GM10266 (cell line): ENCODE data around the gene MOB1B.
A peak's percentile ranks its signal among the peaks of the same experiment; 100 is the strongest.

Source experiments
- DNase-seq: peaks from one replicate; pipeline ENCODE4 v3.0.0; 2012; ENCODE audit errors: extremely low spot score
- CTCF ChIP-seq: IDR thresholded peaks from 2 replicates; pipeline ENCODE4 v1.5.1; 2012; ENCODE audit warnings: mild to moderate bottlenecking, low read depth; ENCODE audit not compliant: control insufficient read depth, insufficient read depth; ENCODE audit errors: missing control alignments

Gene MOB1B

DNA sequence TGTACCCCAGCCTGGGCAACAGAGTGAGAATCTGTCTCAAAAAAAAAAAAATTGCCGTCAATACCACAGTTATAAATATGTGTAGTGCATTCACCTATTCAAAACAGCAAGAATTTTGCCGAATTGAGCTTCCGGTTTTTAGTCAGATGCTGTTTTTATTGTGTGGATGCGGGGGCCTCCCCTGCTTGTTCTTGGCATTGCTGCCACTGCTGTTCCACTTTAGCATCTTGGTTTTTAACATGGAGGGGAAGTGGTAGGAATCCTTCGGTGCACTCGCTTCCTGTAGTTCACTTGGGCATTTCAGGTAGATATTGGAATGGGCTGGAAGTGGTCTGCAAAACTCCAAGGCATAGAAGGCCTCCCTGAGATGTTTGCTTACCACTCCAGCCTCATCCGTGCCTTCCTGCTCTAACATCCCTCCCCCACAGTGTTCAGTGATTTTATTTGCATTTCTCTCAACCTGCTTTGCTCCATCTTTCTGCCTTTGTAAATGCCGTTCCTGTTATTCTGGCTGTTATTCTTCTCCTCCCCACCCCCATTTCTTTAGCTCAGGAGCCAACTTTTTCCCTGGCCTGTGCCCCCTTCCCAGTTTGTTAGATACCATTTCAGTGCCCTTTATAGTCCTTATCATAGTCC lies 25.5 kb downstream of the MOB1B start:
- TF ChIP-seq CTCF: peak; percentile 23
- DNase-seq: no peak

DNA sequence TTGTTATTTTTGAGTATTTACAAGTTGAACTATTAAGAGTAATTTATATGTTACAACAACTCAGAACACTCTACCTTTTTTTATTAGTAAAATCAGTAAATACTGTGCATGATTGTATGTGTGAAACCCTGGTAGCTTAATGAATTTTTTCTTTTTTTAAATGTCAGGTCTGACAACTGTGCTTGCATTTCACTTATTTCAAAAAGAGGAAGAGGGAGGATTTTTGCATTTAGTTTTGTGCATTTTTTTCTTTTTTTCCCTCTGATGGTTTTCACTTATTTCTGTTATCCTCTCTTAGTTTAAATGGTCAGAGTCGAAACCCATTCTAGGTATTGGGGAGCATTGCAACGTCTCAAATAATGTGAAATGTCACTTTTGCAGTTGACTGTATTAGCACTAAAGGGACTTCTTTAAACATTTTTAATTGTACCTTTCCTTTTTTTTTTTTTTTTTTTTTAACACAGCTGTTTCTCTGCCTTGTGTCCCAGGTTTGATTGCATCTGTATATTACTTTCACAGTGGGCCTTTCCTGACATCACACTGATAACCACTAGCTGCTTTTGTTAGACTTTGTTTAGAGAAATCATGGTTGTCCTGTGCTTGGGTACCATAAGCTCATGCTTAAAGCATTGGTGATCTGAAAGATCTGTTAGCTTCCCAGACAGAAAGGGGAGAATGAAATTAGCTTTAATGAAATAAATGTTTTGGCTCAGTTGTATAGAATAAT lies 28.5 kb downstream of the MOB1B start:
- no peak for TF ChIP-seq CTCF
- no peak for DNase-seq

DNA sequence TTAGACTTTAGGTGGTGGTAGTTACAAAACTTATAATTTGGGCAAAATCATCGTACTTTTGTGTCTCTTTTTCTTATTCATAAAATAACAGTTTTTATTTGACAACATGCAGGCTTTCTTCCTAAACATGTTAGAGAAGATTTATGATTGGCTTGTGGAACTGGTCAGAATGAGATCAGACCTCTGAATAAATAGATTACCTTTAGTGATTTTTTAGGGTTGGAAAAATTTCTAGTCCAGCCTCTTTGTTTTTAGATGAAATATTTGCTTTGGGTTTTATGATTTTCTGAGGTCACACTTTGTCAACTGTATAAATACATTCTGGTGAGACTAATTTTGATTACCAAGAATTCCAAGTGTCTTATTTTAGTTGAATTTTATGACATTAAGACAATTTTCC lies 29.2 kb downstream of the MOB1B start:
- no peak for TF ChIP-seq CTCF
- DNase-seq: no peak

GRCh38 chr4:70932984-70933383 lies 30.8 kb downstream of the MOB1B start:
- DNase-seq: no peak
- no peak for TF ChIP-seq CTCF

DNA sequence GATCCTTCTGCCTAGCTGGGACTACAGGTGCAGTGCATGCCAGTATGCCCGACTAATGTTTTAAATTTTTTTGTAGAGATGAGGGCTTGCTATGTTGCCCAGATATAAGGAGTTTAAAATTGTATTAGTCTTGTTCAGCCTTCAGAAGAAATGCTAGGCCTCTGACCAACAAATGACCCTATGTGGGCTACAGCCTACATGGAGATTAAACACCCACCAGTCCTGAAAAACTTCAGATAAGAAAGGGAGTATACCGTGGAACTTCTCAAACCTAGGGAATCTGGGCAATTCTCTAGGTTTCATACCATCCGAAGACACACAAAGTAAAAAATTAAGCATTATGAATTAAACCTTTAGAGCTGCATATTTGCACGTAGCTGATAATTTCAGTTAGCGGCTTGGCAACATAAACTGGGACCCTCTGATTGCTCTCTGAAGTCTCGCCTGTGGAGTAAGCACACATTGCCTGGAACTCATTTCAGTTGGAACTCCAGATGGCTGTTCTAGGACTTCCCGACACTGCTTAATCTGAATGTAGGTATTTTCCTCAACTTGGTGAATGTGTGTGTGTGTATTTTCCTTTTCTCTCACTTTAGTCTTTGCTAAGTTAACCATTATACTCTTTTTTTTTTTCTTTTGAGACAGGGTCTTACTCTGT lies 33.0 kb downstream of the MOB1B start:
- no peak for DNase-seq
- TF ChIP-seq CTCF: no peak

DNA sequence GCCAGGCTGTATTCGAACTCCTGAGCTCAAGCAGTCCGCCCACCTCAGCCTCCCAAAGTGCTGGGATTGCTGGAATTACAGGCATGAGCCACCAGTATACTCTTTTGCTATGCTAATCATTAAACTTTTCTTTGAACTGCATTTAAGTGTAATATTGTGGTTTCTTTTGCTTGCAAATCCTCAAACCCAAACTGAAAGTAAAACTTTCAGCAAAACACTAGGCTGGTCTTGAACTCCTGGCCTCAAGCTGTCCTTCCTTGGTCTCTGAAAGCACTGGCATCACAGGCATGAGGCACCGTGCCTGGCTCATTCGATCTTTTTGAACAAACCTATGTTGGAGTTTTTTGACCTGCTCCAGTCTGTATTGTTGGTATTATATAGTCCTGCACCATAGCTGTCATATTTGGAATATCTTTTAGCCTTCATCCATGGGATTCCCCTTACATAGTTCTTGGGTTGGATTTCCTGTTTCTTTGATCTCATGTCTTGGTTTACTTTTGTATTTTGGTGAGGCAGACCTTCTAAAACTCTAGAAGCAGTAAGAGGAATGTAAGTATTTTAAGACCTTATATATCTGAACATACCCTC lies 34.1 kb downstream of the MOB1B start:
- TF ChIP-seq CTCF: no peak
- DNase-seq: no peak

DNA sequence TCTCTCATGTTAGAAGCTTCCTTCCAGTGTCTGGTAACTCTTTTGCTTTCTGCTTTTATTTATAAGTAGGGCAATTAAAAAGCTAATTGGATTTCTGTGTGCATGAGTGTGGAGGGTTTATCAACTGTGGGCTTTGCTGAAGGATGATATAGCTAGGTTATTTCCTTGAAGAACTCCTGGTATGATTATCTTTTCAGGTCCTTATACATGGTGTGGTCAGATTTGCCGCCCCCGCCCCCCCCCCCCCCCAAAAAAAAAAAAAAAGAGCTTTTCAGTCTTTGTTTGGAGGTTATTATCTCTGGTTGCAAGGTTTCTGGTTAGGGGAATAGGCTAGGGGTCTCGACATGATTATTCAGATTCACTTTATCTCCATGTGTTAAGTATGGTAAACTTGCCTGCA lies 35.9 kb downstream of the MOB1B start:
- DNase-seq: no peak
- no peak for TF ChIP-seq CTCF
